ENCODE results near the gene VPS8.

DNA sequence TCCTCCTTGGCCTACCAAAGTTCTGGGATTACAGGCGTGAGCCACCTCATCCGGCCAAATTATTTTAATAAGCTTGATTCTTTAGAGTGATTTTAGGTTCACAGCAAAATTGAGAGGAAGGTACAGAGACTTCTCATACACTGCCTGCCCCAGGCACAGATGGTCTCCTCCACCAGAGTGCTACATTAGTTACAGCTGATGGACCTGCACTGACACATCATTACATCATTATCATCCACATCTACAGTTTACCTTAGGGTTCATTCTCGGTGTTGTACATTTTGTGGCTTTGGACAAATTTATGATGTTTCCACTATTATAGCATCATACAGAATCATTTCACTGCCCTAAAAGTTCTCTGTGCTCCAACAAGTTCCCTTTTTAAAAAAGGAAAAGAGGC lies 4.4 kb upstream of the VPS8 start:
- TF ChIP-seq EZH2phosphoT487 (IDR thresholded peaks at IDR 0.05; ENCODE audit: borderline replicate concordance) = no peak
- TF ChIP-seq POLR2AphosphoS5 (IDR thresholded peaks at IDR 0.05; ENCODE audit: low read depth, low read length) = no peak
- no peak for TF ChIP-seq EZH2 (IDR thresholded peaks at IDR 0.05)
- no peak for TF ChIP-seq POLR2A (IDR thresholded peaks at IDR 0.05; ENCODE audit: borderline replicate concordance, extremely low read depth, insufficient read depth, insufficient read length)
- TF ChIP-seq, protein P1, sequence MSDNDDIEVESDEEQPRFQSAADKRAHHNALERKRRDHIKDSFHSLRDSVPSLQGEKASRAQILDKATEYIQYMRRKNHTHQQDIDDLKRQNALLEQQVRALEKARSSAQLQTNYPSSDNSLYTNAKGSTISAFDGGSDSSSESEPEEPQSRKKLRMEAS (IDR thresholded peaks at IDR 0.05) = no peak; the same call in 1 of the 2 replicates

Data from HCT116 (cell line).